Neural cell (in vitro differentiated cells): ENCODE data around the gene AMFR. TPM values are rescaled to one million over a fixed set of nuclear protein-coding genes. Genes with fewer than 3 reads are reported as not detected.

ENCODE experiments used
- H2AFZ ChIP-seq: fragments of 200-600, 300-800 bp; sonication (generic), shearing (Covaris generic); 2 replicates; pipeline ENCODE4 v1.6.0; 2014; ENCODE audit warnings: low read depth, mild to moderate bottlenecking, antibody characterized with exemption, low read length, moderate library complexity
- H3F3A ChIP-seq: fragments of 200-600 bp; shearing (Covaris generic); 2 replicates; pipeline ENCODE4 v1.6.1; 2016; ENCODE audit warnings: mild to moderate bottlenecking, moderate library complexity, mixed read lengths, antibody characterized with exemption, low read length; ENCODE audit not compliant: insufficient read depth, poor library complexity, severe bottlenecking
- H3K27ac ChIP-seq: fragments of 200-600, 300-800 bp; sonication (generic), shearing (Covaris generic); 2 replicates; pipeline ENCODE4 v1.5.1; 2014; ENCODE audit warnings: mild to moderate bottlenecking, low read length, moderate library complexity
- H3K27me3 ChIP-seq: fragments of 300-800, 200-600 bp; sonication (generic), shearing (Covaris generic); 2 replicates; pipeline ENCODE4 v1.6.0; 2014; ENCODE audit warnings: mild to moderate bottlenecking, low read depth, low read length, moderate library complexity; ENCODE audit not compliant: insufficient read depth
- H3K36me3 ChIP-seq: fragments of 300-800, 200-600 bp; sonication (generic), shearing (Covaris generic); 2 replicates; pipeline ENCODE4 v1.5.1; 2014; ENCODE audit warnings: mild to moderate bottlenecking, antibody characterized with exemption, low read length, moderate library complexity; ENCODE audit not compliant: insufficient read depth
- H3K4me2 ChIP-seq: fragments of 300-800, 200-600 bp; sonication (generic), shearing (Covaris generic); 2 replicates; pipeline ENCODE4 v1.6.0; 2014; ENCODE audit warnings: mild to moderate bottlenecking, low read length
- H3K4me3 ChIP-seq: fragments of 300-800, 200-600 bp; sonication (generic), shearing (Covaris generic); 2 replicates; pipeline ENCODE4 v1.5.1; 2014; ENCODE audit warnings: mild to moderate bottlenecking, low read length, moderate library complexity
- H3K79me2 ChIP-seq: fragments of 200-600 bp; shearing (Covaris generic); replicated peaks from 2 replicates; pipeline ENCODE4 v1.6.0; 2014; ENCODE audit warnings: mild to moderate bottlenecking, low read length, moderate library complexity; ENCODE audit not compliant: insufficient read depth
- H3K9ac ChIP-seq: fragments of 300-800, 200-600 bp; sonication (generic), shearing (Covaris generic); 2 replicates; pipeline ENCODE4 v1.6.1; 2016; ENCODE audit warnings: mild to moderate bottlenecking, low read length, mixed read lengths
- H3K9me2 ChIP-seq: fragments of 200-600 bp; shearing (Covaris generic); 2 replicates; pipeline ENCODE4 v1.6.1; 2016; ENCODE audit warnings: mild to moderate bottlenecking, low read length, mixed read lengths; ENCODE audit not compliant: insufficient read depth
- H3K9me3 ChIP-seq: fragments of 200-600, 300-800 bp; sonication (generic), shearing (Covaris generic); 2 replicates; pipeline ENCODE4 v1.6.1; 2016; ENCODE audit warnings: mild to moderate bottlenecking, mixed run types, low read length, moderate library complexity, mixed read lengths
- H4K20me1 ChIP-seq: fragments of 200-600 bp; shearing (Covaris generic); 2 replicates; pipeline ENCODE4 v1.6.1; 2016; ENCODE audit warnings: mild to moderate bottlenecking, mixed run types; ENCODE audit not compliant: insufficient read depth
- CTCF ChIP-seq: fragments of 450-650 bp; IDR thresholded peaks from 2 replicates; pipeline ENCODE4 v1.5.1; 2014; ENCODE audit warnings: antibody characterized with exemption, mild to moderate bottlenecking, moderate library complexity; ENCODE audit not compliant: poor library complexity, severe bottlenecking
- EP300 ChIP-seq: fragments of 450-650 bp; conservative IDR thresholded peaks from 2 replicates; pipeline ENCODE4 v1.6.1; 2014; ENCODE audit warnings: antibody characterized with exemption, mild to moderate bottlenecking, moderate library complexity; ENCODE audit not compliant: poor library complexity, severe bottlenecking
- EZH2 ChIP-seq: fragments of 200-600, 300-800 bp; shearing (Covaris generic), sonication (generic); IDR thresholded peaks from 2 replicates; pipeline ENCODE4 v1.6.1; 2014; ENCODE audit warnings: antibody characterized with exemption, low read length, borderline replicate concordance, mild to moderate bottlenecking; ENCODE audit not compliant: insufficient read depth, poor library complexity, severe bottlenecking
- MXI1 ChIP-seq: fragments of 450-650 bp; conservative IDR thresholded peaks from 2 replicates; pipeline ENCODE4 v1.6.1; 2014; ENCODE audit warnings: antibody characterized with exemption, mild to moderate bottlenecking; ENCODE audit not compliant: poor library complexity, severe bottlenecking
- POLR2AphosphoS5 ChIP-seq: IDR thresholded peaks from 2 replicates; pipeline ENCODE4 v1.6.1; 2012
- RAD21 ChIP-seq: fragments of 450-650 bp; conservative IDR thresholded peaks from 2 replicates; pipeline ENCODE4 v1.6.1; 2014; ENCODE audit warnings: antibody characterized with exemption, mild to moderate bottlenecking, moderate library complexity
- REST ChIP-seq: IDR thresholded peaks from 2 replicates; pipeline ENCODE4 v1.6.1; 2012; ENCODE audit warnings: borderline replicate concordance
- SMC3 ChIP-seq: fragments of 450-650 bp; conservative IDR thresholded peaks from 2 replicates; pipeline ENCODE4 v1.6.1; 2014; ENCODE audit warnings: antibody characterized with exemption, mild to moderate bottlenecking, moderate library complexity; ENCODE audit not compliant: poor library complexity
- TAF1 ChIP-seq: IDR thresholded peaks from 2 replicates; pipeline ENCODE4 v1.6.1; 2012; ENCODE audit warnings: low read depth
- polyA plus RNA-seq: library from polyadenylated mRNA; depleted of rRNA; stranded (reverse); fragments of >200 nt; gene quantifications from 2 replicates; pipeline ENCODE4 v1.2.3, GENCODE V29; 2014

AMFR gene
- polyA plus RNA-seq, 1 donor from 2014 or later = 101 TPM

GRCh38 chr16:56413381-56413780 lies 12.0 kb downstream of the AMFR start:
- no peaks in the 10 kb centered on the region for H3F3A ChIP-seq
- no peak for TF ChIP-seq EZH2
- no peak for TF ChIP-seq CTCF
- TF ChIP-seq SMC3 = no peak
- no peak for TF ChIP-seq MXI1
- TF ChIP-seq TAF1 = no peak
- TF ChIP-seq RAD21 = no peak
- no peak for TF ChIP-seq REST
- no peak for TF ChIP-seq POLR2AphosphoS5
- TF ChIP-seq EP300 = no peak
- H4K20me1 ChIP-seq = no peaks in the 10 kb centered on the region
- no peak overlapping the region for H3K27ac ChIP-seq
- no peaks in the 10 kb centered on the region for H3K9me3 ChIP-seq
- peaks cover 21% of the 10 kb centered on the region for H3K79me2 ChIP-seq
- no peak overlapping the region for H2AFZ ChIP-seq
- no peak overlapping the region for H3K4me2 ChIP-seq
- H3K9me2 ChIP-seq = no peaks in the 10 kb centered on the region
- H3K9ac ChIP-seq = no peak overlapping the region
- no peak overlapping the region for H3K4me3 ChIP-seq
- no peaks in the 10 kb centered on the region for H3K27me3 ChIP-seq
- H3K36me3 ChIP-seq = peaks cover 11% of the 10 kb centered on the region

DNA sequence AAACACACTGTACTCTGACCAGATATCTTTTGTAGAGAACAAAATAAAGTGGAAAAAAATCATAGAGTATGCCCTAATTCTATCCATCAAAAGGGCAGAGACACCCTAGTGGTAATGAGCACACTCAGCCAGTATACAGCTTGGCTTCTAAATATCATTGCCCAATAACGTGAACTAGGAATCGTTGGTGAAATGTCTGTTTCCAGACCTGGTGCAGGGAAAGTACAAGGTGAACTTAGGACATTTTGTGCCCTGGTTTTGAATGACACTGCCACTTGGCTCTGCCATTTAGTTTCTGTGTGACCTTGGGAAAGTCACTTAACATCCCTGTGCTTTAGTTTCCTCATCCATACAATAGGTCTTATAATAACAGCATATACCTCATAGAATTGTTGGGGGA lies 13.7 kb downstream of the AMFR start:
- no peaks in the 10 kb centered on the region for H4K20me1 ChIP-seq
- H3K9me2 ChIP-seq = no peaks in the 10 kb centered on the region
- H3K36me3 ChIP-seq = peaks cover 19% of the 10 kb centered on the region
- no peak overlapping the region for H3K27ac ChIP-seq
- no peaks in the 10 kb centered on the region for H3K27me3 ChIP-seq
- H2AFZ ChIP-seq = no peak overlapping the region
- TF ChIP-seq CTCF = no peak
- TF ChIP-seq RAD21 = no peak
- no peak overlapping the region for H3K4me2 ChIP-seq
- peaks cover 6% of the 10 kb centered on the region for H3K79me2 ChIP-seq
- no peaks in the 10 kb centered on the region for H3F3A ChIP-seq
- H3K4me3 ChIP-seq = no peak overlapping the region
- H3K9me3 ChIP-seq = no peaks in the 10 kb centered on the region
- no peak overlapping the region for H3K9ac ChIP-seq
